8988T (cell line): Measurements from ENCODE around the gene FKTN.

Experiments used
- DNase-seq: peaks from one replicate; pipeline ENCODE4 v3.0.0; 2011

The FKTN gene

DNA sequence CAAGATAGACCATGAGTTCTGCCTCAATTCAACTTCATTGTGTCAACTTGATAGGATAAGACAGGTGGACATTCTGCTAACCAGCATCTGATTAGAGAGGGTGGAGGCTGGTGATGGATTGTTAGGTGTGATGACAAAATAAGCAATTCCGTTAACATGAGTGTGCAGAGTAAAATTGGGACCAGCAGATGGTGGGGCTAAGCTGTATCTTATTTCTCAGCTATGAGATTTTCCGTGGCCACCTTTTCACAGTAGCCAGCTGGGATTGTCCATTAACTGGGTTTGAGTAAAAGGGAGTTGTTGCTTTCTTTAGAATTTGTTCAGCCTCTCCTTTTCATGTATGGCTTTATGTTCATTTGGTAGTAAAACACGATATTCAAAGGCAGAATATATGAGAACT lies 75.5 kb downstream of the FKTN start:
- no peak for DNase-seq

- no peak for DNase-seq
Measured at GRCh38 chr9:105636331-105636730, 78.4 kb downstream of the FKTN start.

DNA sequence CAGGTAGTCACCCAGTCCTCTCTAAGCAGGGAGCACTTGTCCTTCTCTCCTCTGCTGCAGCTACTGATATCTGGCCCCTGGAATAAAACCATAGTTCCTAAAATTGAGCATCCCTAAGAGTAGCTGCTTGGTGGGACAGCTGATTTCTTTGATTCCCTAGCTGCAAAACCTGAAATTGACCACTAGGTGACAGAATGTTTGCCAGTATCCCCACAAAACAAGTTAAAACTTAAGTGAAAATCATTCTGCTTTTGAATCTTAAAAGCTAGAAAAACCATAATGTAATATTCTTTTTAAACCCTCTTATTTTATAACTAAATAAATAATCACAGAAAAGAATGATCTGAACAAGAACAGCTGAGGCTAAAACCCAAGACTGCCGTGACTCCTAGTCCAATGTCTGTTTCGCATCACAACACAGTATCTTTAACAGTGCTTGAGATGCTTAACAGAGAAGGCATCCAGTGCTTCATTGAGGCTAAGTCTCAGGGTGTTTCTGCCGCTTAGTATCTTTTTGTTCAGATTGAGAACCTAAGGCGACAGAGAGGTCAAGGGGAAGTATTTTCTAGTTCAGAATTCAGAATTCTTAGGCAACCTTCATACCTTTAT lies 80.0 kb downstream of the FKTN start:
- DNase-seq, result no peak

DNA sequence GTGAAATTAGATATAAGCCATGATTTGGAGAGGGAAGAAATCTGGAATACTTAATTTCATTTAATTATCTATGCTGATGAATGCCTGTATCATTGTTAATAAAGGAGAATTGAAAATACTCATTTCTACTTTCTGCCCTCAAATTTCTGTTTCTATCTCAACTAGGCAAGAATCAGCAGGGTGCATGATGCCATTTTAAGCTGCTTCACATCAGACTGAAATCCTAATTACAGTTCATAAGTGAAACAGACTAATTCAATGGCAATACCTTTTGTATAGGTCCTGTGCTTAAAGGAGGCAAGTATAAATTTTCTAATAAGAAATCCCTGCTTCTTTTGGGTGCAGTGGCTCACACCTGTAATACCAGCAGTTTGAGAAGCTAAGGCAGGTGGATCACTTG lies 82.0 kb downstream of the FKTN start:
- DNase-seq, result no peak

- no peak for DNase-seq
Measured at GRCh38 chr9:105643795-105644194, 85.9 kb downstream of the FKTN start.

- no peak for DNase-seq
Measured at GRCh38 chr9:105646879-105647594, 89.1 kb downstream of the FKTN start.

GRCh38 chr9:105647595-105648349 lies 89.8 kb downstream of the FKTN start:
- no peak for DNase-seq

- DNase-seq, result no peak
Measured at GRCh38 chr9:105651806-105652205, 93.9 kb downstream of the FKTN start.

DNA sequence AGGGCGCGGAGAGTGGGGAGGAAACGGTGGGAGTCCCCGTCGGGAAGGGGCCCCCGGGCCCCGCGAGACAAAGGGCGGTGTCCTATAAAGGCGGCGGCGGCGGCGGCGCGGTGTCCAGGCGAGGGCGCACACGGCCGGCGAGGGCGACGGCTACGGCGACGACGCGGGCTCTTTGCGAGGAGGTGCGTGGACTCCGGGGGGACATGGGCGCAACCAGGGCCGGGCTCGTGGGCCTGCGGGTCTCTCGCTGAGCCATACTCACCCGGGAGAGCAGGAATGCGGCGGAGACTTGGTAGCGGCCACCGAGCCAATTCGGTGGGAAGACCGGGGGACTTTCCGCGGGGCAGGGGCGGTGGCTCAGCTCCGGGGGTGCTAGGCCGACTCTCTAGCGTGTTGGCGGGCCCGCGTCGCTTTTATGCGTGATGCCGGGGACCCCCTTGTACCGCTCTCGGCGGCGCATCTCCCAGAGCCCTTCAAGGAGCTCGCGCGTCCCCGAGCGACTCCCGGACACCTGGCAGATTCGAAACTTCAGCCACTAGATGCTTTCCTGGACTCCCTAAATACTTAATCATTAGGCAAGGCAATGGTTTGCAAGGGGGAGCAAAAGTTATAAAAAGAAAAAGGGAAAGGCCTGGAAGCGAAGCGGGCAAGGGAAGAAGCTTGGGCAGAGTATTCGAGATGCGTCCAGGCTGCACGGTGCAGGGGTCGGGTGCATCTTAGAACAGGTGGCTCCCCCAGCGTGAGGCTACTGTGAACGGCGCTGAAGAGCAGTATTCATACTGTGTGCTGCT lies 98.4 kb downstream of the FKTN start:
- DNase-seq, result no peak

GRCh38 chr9:105658351-105658750 lies 100.4 kb downstream of the FKTN start:
- no peak for DNase-seq

- no peak for DNase-seq
Measured at GRCh38 chr9:105661011-105661410, 103.1 kb downstream of the FKTN start.

DNA sequence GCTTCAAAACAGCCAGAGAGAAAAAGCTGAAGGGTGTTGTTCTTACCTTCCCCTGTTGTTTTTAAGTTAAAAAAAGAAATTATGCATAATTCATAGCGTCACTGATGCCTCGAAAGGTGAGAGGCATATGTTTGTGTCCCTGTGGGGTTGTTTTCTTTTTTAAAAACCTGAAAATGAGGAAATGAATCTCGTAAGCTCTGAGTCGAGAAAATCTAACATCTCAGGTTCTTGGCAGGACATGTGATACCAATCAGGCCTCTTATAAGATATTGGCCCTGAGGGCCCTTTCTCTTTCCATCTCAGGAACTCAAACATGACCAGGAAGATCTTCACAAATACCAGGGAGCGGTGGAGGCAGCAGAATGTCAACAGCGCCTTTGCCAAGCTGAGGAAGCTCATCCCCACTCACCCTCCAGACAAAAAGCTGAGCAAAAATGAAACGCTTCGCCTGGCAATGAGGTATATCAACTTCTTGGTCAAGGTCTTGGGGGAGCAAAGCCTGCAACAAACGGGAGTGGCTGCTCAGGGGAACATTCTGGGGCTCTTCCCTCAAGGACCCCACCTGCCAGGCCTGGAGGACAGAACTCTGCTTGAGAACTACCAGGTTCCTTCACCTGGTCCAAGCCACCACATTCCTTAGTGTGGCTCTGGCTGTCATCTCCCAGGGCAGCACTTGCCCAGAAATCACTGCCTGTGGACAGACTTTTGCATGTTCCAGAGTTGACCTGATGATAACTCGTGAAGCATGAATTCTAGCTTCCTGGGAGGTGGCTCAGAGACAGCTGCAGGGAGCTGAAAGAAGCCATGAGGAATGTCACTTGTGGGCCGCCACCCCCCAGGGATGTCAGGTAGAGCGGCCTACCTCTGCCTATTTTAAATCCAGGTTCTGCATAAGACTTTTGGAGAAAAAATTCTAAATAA lies 104.5 kb downstream of the FKTN start, which contains the start of gene TAL2:
TSS of gene TAL2 (plus strand) at position 274 of the 921 bp plus-strand sequence. CDS start at position 314, 40 bp downstream.
- no peak for DNase-seq

DNA sequence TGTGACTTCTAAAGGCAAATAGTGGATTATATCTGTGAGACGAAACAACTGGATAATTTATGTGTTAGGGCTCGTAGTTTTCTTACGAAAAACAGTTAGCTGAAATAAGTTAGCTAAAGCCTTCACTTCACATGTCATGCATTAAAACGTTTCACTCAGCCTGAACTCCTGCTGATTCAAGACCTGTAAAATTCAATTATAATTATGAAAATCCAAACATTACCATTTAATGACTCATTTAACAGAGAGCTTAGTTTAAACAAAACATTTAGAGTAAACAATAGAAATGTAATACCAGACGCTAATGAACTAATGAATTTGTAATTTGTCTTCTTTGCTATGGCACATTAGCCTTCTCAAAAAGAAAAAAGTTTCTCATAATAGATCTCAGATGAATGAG lies 106.0 kb downstream of the FKTN start:
- DNase-seq, result no peak

- no peak for DNase-seq
Measured at GRCh38 chr9:105667867-105668266, 109.9 kb downstream of the FKTN start.

GRCh38 chr9:105670315-105670714 lies 112.4 kb downstream of the FKTN start:
- DNase-seq, result no peak

DNA sequence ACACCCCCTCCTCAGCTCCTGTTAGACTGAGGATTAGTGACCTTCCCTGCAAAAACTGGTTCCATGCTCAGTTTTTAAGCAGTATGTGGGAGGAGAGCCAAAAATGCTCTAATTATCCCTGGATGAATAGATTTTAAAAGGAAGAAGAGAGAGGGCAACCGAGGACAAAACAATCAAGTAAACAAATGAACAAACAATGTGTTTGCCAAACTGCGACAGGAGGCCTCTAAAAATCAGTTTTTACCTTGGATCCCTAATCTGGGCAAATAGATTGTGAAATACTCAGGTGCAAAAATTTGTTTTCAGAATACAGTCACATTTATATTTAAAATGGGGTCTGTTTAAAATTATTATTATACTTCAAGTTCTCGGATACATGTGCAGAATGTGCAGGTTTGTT lies 112.8 kb downstream of the FKTN start:
- no peak for DNase-seq

DNA sequence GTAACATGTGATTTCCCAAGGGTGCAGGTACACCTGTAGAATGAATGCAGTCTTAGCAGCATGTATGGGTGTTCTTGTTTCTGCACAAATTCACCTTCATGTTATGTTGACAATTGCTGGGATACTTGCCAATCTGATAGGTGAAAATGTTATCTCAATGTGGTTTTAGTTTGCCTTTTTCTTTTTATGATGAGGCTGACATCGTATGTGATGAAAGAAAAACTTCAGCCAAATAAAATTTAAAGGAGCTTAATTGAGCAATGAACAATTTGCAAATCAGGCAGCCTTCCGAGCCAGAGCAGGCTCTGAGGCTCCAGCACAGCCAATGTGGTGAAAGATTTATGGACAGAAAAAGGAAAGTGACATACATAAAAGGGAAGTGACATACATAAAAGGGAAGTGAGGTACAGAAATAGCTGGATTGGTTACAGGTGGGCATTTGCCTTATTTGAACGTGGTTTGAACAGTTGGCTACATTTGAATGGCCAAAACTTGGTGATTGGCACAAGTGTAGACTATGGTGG lies 114.8 kb downstream of the FKTN start:
- no peak for DNase-seq

- no peak for DNase-seq
Measured at GRCh38 chr9:105673850-105674387, 116.0 kb downstream of the FKTN start.

DNA sequence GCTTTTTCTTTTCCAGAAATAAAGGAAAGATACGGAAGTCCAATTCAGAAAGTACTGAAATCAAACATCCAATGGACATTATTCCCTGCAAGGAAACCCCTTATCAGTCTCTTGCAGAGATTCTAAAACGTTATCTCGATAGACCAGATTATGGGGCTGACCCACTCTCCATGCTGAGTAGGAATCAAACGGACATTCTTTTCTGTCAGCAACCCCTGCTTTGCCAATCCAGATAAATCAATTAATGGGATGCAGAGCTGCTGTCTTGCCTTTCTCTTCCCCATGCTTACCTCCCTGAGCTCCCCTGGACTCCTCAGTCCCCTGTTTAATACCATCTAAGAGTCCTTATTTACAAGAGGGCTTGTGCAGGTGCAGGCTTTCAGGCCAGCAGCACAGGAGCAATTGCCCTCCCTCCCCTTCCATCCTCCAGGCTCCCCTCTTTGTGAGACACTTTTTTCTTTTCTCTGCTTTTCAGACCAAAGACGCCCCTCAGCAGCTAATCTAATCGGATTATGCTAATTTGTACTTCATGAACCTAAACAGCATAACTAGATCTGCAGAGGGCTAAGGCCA lies 118.5 kb downstream of the FKTN start:
- no peak for DNase-seq

GRCh38 chr9:105678163-105678562 lies 120.2 kb downstream of the FKTN start:
- no peak for DNase-seq

DNA sequence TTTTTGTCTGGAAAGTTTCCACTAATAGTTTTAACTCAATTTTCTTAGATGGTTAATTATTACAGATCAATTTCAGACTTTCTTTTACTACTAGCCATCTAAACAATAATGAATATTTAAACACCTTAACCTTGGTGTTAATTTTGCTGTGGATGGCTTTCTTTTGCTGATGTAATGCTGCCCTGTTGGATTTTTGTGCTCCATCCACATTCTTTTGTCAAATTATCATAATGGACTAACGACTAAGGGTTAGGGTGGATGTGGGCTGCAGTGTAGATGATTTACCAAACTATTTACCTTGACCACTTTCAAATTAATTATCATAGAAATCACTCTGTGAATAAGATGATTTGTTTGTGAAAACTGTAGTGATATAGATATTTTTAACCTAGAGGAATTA lies 120.8 kb downstream of the FKTN start:
- DNase-seq, result no peak
